Ectodermal cell (in vitro differentiated cells): ENCODE measurements around the gene CANT1.

Experiments used
- H3K27ac ChIP-seq: 2 replicates; pipeline ENCODE4 v1.7.0; 2013; ENCODE audit warnings: mild to moderate bottlenecking, low read depth, low read length; ENCODE audit not compliant: insufficient read depth, poor library complexity, severe bottlenecking
- H3K27me3 ChIP-seq: 2 replicates; pipeline ENCODE4 v1.7.0; 2013; ENCODE audit warnings: mild to moderate bottlenecking, low read length; ENCODE audit not compliant: insufficient read depth, control insufficient read depth, poor library complexity, severe bottlenecking
- H3K36me3 ChIP-seq: one replicate; pipeline ENCODE4 v1.7.0; 2013; ENCODE audit warnings: low read length; ENCODE audit not compliant: control insufficient read depth, insufficient read depth
- H3K4me1 ChIP-seq: one replicate; pipeline ENCODE4 v1.7.0; 2013; ENCODE audit warnings: low read length; ENCODE audit not compliant: control insufficient read depth, insufficient read depth
- H3K4me3 ChIP-seq: 2 replicates; pipeline ENCODE4 v1.7.0; 2013; ENCODE audit warnings: low read depth, low read length, control low read depth; ENCODE audit not compliant: insufficient read depth
- H3K9me3 ChIP-seq: 2 replicates; pipeline ENCODE4 v1.7.0; 2013; ENCODE audit warnings: mild to moderate bottlenecking, low read length, moderate library complexity; ENCODE audit not compliant: control insufficient read depth
- WGBS, 2 experiments: methylation state at CpG; one replicate each; pipeline ENCODE4 v1.1.7; 2013; ENCODE audit warnings: missing lambda C conversion rate in 2 of 2; 5-methylcytosine and 5-hydroxymethylcytosine counted together

The CANT1 gene

GRCh38 chr17:78973792-78974520, 35.6 kb downstream of the CANT1 start:
- no peak overlapping the region for H3K27ac ChIP-seq
- no peaks in the 10 kb centered on the region for H3K27me3 ChIP-seq
- no peaks in the 10 kb centered on the region for H3K9me3 ChIP-seq
- no peaks in the 10 kb centered on the region for H3K36me3 ChIP-seq
- no peak overlapping the region for H3K4me3 ChIP-seq
- WGBS, 2 experiments, result 92% methylated on average over 23 of the region's 23 CpGs
- H3K4me1 ChIP-seq, result peaks cover 12% of the 10 kb centered on the region

- H3K4me3 ChIP-seq, result no peak overlapping the region
- H3K27ac ChIP-seq, result no peak overlapping the region
- WGBS, 2 experiments, result 68 to 71% methylated on average over 11 of the region's 11 CpGs
- no peaks in the 10 kb centered on the region for H3K27me3 ChIP-seq
- no peaks in the 10 kb centered on the region for H3K9me3 ChIP-seq
- no peaks in the 10 kb centered on the region for H3K36me3 ChIP-seq
- H3K4me1 ChIP-seq, result peaks cover 12% of the 10 kb centered on the region
These were observed 36.4 kb downstream of the CANT1 start for GRCh38 chr17:78973196-78973595.

- Histone ChIP-seq H3K4me1 (peaks cover 12% of the 10 kb centered on the region), H3K4me3 (no peak overlapping the region), H3K27me3 (no peaks in the 10 kb centered on the region), H3K27ac (no peak overlapping the region), H3K9me3 (no peaks in the 10 kb centered on the region), H3K36me3 (no peaks in the 10 kb centered on the region)
- 94% methylated on average over 15 of the region's 15 CpGs for WGBS, 2 experiments
These were observed 37.0 kb downstream of the CANT1 start for GRCh38 chr17:78972507-78973105.

- H3K4me1 ChIP-seq, result peaks cover 12% of the 10 kb centered on the region
- no peaks in the 10 kb centered on the region for H3K27me3 ChIP-seq
- no peak overlapping the region for H3K4me3 ChIP-seq
- H3K27ac ChIP-seq, result no peak overlapping the region
- H3K9me3 ChIP-seq, result no peaks in the 10 kb centered on the region
- WGBS, 2 experiments, result 88 to 89% methylated on average over 22 of the region's 22 CpGs
- H3K36me3 ChIP-seq, result no peaks in the 10 kb centered on the region
These were observed 37.6 kb downstream of the CANT1 start for GRCh38 chr17:78971756-78972506.

- no peaks in the 10 kb centered on the region for H3K27me3 ChIP-seq
- H3K4me3 ChIP-seq, result no peak overlapping the region
- no peaks in the 10 kb centered on the region for H3K36me3 ChIP-seq
- no peak overlapping the region for H3K27ac ChIP-seq
- H3K9me3 ChIP-seq, result no peaks in the 10 kb centered on the region
- WGBS, 2 experiments, result 59 to 63% methylated on average over 33 of the region's 33 CpGs
- peaks cover 12% of the 10 kb centered on the region for H3K4me1 ChIP-seq
These were observed 38.5 kb downstream of the CANT1 start for GRCh38 chr17:78970834-78971755.

GRCh38 chr17:78969865-78970264, 39.7 kb downstream of the CANT1 start:
- H3K27ac ChIP-seq, result no peak overlapping the region
- no peaks in the 10 kb centered on the region for H3K27me3 ChIP-seq
- no peaks in the 10 kb centered on the region for H3K36me3 ChIP-seq
- peaks cover 7% of the 10 kb centered on the region for H3K4me1 ChIP-seq
- 90 to 93% methylated on average over 9 of the region's 9 CpGs for WGBS, 2 experiments
- H3K4me3 ChIP-seq, result no peak overlapping the region
- H3K9me3 ChIP-seq, result no peaks in the 10 kb centered on the region

GRCh38 chr17:78967782-78968362, 41.7 kb downstream of the CANT1 start:
- WGBS, 2 experiments, result 93 to 96% methylated on average over 21 of the region's 21 CpGs
- H3K27me3 ChIP-seq, result no peaks in the 10 kb centered on the region
- H3K9me3 ChIP-seq, result no peaks in the 10 kb centered on the region
- H3K27ac ChIP-seq, result no peak overlapping the region
- H3K4me3 ChIP-seq, result no peak overlapping the region
- H3K4me1 ChIP-seq, result no peaks in the 10 kb centered on the region
- H3K36me3 ChIP-seq, result no peaks in the 10 kb centered on the region

- H3K27ac ChIP-seq, result no peak overlapping the region
- no peaks in the 10 kb centered on the region for H3K9me3 ChIP-seq
- H3K4me3 ChIP-seq, result no peak overlapping the region
- no peaks in the 10 kb centered on the region for H3K27me3 ChIP-seq
- no peaks in the 10 kb centered on the region for H3K4me1 ChIP-seq
- 91 to 92% methylated on average over 23 of the region's 23 CpGs for WGBS, 2 experiments
- H3K36me3 ChIP-seq, result no peaks in the 10 kb centered on the region
These were observed 42.5 kb downstream of the CANT1 start for GRCh38 chr17:78966910-78967600.

- H3K27me3 ChIP-seq, result no peaks in the 10 kb centered on the region
- WGBS, 2 experiments, result 93% methylated on average over 26 of the region's 26 CpGs
- H3K27ac ChIP-seq, result no peak overlapping the region
- no peaks in the 10 kb centered on the region for H3K9me3 ChIP-seq
- no peaks in the 10 kb centered on the region for H3K36me3 ChIP-seq
- no peak overlapping the region for H3K4me3 ChIP-seq
- H3K4me1 ChIP-seq, result no peaks in the 10 kb centered on the region
These were observed 43.3 kb downstream of the CANT1 start for GRCh38 chr17:78966123-78966813.
